ENCODE results near the gene ZKSCAN8. TPM values are rescaled to one million over a fixed set of nuclear protein-coding genes. Genes with fewer than 3 reads are reported as not detected.

Gene ZKSCAN8
- total RNA-seq, 4 donors from 2014 or later = 2.2 to 17.5 (median 5.9) TPM

- H3K27me3 ChIP-seq = peaks cover 0 to 6% (median 0%) of the 10 kb centered on the region in 4 donors
- WGBS, 2 donors = 48 to 68% methylated on average over 2 of the region's 2 CpGs
- H3K36me3 ChIP-seq = no peaks in the 10 kb centered on the region
- H3K27ac ChIP-seq = no peak overlapping the region
- H3K4me1 ChIP-seq = no peaks in the 10 kb centered on the region
- no peak for TF ChIP-seq POLR2A (IDR thresholded peaks at IDR 0.05)
- TF ChIP-seq CTCF (IDR thresholded peaks at IDR 0.05) = no peak
- DNase-seq = no peak
- H3K9me3 ChIP-seq = no peaks in the 10 kb centered on the region
- H3K4me3 ChIP-seq = no peak overlapping the region
- intact Hi-C loops (cut with DNase I) = no loop called here
Observed at GRCh38 chr6:28171271-28171670, 29.6 kb downstream of the ZKSCAN8 start.

GRCh38 chr6:28172006-28172405 is 30.3 kb downstream of the ZKSCAN8 start:
- intact Hi-C loops (cut with DNase I) = no loop called here
- Histone ChIP-seq H3K4me1 (no peaks in the 10 kb centered on the region), H3K36me3 (no peaks in the 10 kb centered on the region), H3K9me3 (no peaks in the 10 kb centered on the region), H3K27me3 (peaks cover 0 to 6% (median 0%) of the 10 kb centered on the region in 4 donors), H3K4me3 (no peak overlapping the region), H3K27ac (no peak overlapping the region)
- TF ChIP-seq POLR2A (IDR thresholded peaks at IDR 0.05) (no peak), CTCF (IDR thresholded peaks at IDR 0.05) (no peak)
- DNase-seq = no peak
- WGBS, 2 donors = 86 to 94% methylated on average over 2 of the region's 2 CpGs

GRCh38 chr6:28176373-28176772 is 34.7 kb downstream of the ZKSCAN8 start:
- Histone ChIP-seq H3K27ac (no peak overlapping the region), H3K4me3 (no peak overlapping the region), H3K27me3 (peaks cover 0 to 25% (median 0%) of the 10 kb centered on the region in 4 donors), H3K9me3 (no peaks in the 10 kb centered on the region), H3K36me3 (no peaks in the 10 kb centered on the region), H3K4me1 (no peaks in the 10 kb centered on the region)
- 96 to 100% methylated on average over 1 of the region's 1 CpG for WGBS, 2 donors
- intact Hi-C loops (cut with DNase I) = no loop called here
- DNase-seq = no peak
- TF ChIP-seq CTCF (IDR thresholded peaks at IDR 0.05) (no peak), POLR2A (IDR thresholded peaks at IDR 0.05) (no peak)

GRCh38 chr6:28182255-28182654 is 40.6 kb downstream of the ZKSCAN8 start:
- H3K4me3 ChIP-seq = no peak overlapping the region
- no peak overlapping the region for H3K27ac ChIP-seq
- H3K9me3 ChIP-seq = peaks cover 0 to 3% (median 2%) of the 10 kb centered on the region in 3 donors
- intact Hi-C loops (cut with DNase I) = no loop called here
- H3K27me3 ChIP-seq = peaks cover 0 to 22% (median 0%) of the 10 kb centered on the region in 4 donors
- no peaks in the 10 kb centered on the region for H3K36me3 ChIP-seq
- TF ChIP-seq CTCF (IDR thresholded peaks at IDR 0.05) (no peak), POLR2A (IDR thresholded peaks at IDR 0.05) (no peak)
- 42 to 50% methylated on average over 1 of the region's 1 CpG for WGBS, 2 donors
- DNase-seq = no peak
- H3K4me1 ChIP-seq = no peaks in the 10 kb centered on the region

GRCh38 chr6:28188111-28188979 is 46.7 kb downstream of the ZKSCAN8 start:
- H3K36me3 ChIP-seq = no peaks in the 10 kb centered on the region
- H3K27me3 ChIP-seq = peaks cover 0 to 12% (median 0%) of the 10 kb centered on the region in 4 donors
- H3K9me3 ChIP-seq = peaks cover 0 to 45% (median 28%) of the 10 kb centered on the region in 3 donors
- no peak for TF ChIP-seq CTCF (IDR thresholded peaks at IDR 0.05)
- intact Hi-C loops (cut with DNase I) = no loop called here
- 70% methylated on average over 6 of the region's 6 CpGs for WGBS, 2 donors
- no peak overlapping the region for H3K27ac ChIP-seq
- no peak overlapping the region for H3K4me3 ChIP-seq
- DNase-seq = no peak
- no peaks in the 10 kb centered on the region for H3K4me1 ChIP-seq

Measured in esophagus squamous epithelium (tissue), 5 donors.